CD4-positive, alpha-beta T cell treated with Interleukin-4 for 4 hours (primary cell): ENCODE results near the gene TEX11.
"Not testable (repeated sequence)": the region's sequence is repeated elsewhere in the genome, so short reads cannot be mapped to it uniquely, and the experiment has no call there.

Source experiments
- DNase-seq: peaks from one replicate; pipeline ENCODE4 v3.0.0-alpha.2; 2020

The TEX11 gene

DNA sequence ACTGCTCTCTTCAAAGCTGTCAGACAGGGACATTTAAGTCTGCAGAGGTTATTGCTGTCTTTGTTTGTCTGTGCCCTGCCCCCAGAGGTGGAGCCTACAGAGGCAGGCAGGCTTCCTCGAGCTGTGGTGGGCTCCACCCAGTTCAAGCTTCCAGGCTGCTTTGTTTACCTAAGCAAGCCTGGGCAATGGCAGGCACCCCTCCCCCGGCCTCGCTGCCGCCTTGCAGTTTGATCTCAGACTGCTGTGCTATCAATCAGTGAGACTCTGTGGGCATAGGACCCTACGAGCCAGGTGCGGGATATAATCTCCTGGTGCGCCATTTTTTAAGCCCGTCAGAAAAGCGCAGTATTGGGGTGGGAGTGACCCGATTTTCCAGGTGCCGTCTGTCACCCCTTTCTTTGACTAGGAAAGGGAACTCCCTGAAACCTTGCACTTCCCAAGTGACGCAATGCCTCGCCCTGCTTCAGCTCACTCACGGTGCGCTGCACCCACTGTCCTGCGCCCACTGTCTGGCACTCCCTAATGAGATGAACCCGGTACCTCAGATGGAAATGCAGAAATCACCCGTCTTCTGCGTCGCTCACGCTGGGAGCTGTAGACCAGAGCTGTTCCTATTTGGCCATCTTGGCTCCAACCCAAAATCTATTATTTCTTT lies 338.5 kb downstream of the TEX11 start:
- not testable (repeated sequence) for DNase-seq

DNA sequence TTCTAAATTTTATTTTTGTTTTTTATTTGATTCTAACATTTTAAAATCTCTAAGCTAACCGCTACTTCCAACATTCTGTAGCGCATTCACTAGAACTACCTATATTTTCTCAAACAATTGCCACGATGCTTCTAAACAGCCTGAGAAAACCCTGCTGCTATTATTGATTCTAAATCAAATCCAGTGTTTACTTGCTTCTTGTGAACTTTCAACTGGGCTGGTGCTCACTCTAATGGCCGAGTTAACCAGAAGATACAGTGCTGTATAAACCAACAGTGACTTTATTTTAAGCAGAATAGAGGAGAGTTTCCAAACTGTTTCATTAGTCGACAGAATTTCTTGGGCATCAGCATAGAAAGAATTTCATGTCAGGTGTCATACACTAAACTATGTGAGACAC lies 353.6 kb downstream of the TEX11 start:
- no peak for DNase-seq

DNA sequence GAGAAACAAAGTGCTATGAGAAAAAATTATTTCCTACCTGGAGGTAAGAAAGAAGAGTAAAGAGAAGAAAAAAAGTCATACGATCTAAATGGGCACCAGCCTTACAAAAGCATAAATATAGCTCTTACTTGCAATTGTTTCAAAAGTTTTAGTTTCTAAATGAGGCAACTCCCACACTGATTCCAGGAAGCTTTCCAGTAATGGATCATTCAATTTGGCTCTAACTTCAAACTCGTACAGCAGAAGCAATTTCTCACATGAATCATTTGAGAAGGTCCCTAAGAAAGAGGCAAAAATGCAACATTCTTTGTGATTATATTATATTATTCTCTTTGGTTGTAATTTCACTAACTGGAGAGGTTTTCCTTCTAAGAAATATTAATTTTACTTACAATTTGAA lies 354.0 kb downstream of the TEX11 start:
- DNase-seq: no peak

DNA sequence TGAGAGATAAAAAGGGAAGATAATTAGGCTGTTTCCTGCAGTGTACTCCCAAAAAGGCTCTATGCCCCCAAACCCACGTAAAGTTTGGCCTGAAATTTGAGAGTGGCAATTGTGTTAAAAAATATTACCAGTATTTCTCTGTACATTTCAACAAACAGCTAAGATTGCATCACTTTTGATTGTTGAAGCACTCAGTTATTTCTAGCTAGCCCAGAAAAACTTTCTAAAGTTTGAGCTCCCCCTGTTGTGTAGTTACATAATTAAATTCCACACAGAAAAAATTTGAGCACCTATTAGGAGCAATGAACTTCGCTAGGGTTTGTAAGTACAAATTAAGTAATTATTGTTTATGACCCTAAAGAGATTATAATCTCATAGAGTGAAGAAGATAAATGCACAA lies 354.4 kb downstream of the TEX11 start:
- DNase-seq: peak; percentile 2

DNA sequence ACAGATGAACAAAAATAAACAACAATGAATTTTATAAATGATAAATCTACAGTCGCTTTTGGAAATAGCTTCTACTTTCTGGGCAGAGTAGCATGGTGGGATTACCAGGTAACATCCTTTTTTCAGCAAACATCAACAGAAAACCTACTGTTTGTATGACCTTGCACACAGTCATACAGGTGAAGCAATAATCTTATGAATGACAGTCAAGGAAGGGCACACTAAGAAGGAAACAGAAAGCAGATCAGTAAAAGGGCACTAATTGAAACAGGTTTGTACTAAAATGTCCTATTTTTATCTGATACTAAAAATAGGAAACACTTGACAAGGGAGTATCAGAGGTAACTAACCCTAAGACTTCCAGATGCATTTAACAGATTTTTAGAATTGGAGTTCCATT lies 355.0 kb downstream of the TEX11 start:
- DNase-seq: no peak

DNA sequence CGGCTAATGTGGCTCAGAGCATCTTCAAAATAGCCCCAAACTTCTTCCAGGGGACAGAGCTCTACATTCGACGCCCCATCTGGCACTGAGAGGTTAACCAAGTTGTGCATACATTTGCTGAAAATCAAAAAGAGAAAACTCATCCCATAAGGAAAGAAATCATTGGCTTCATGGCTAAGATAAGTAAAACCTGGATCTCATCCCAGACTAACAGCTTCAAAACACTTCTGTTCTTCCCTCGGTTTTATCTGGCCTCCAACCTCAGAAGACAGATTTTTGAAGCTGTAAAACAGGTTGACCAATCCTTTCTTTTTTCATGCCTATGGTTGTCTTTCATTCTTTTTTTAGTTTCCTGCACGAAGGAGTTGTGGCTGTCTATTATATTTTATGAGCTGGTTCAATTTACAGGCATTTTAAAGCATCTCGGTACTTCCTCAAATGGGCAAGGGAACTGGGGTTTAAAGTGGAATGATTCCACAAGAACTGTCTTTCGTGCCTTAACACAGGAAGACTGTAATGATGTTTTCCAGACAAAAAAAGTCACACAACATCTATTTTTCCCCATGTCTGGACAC lies 356.3 kb downstream of the TEX11 start:
- DNase-seq: no peak

DNA sequence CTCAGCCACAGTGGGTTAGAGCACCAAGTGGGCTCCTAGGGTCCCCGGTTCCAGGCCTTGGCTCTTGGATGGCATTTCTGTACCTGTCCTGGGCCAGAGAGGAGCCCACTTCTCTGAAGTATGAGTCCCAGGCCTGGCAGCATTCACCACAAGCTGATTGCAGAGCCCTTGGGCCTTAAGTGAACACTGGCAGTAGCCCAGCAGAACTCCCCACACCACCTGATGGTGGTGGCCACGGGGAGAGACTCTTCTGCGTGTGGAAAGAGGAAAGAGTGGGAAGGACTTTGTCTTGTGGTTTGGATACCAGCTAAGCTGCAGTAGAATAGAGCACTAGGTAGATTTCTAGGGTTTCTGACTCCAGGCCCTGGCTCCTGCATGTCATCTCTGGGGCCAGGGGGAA lies 359.1 kb downstream of the TEX11 start:
- DNase-seq: no peak

DNA sequence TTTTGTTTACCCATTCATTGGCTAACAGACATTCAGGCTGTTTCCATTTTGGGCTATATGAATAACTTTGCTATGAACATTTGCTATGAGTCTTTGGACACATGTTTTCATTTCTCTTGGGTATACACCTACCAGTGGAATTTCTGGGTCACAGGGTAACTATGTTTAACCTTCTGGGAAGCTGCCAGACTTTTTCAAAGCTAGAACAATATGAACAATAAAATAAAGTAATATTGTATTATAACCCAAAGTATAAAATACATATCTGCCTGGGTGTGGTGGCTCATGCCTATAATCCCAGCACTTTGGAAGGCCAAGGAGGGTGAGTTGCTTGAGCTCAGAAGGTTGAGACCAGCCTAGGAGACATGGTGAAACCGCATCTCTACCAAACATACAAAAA lies 373.3 kb downstream of the TEX11 start:
- DNase-seq: no peak

DNA sequence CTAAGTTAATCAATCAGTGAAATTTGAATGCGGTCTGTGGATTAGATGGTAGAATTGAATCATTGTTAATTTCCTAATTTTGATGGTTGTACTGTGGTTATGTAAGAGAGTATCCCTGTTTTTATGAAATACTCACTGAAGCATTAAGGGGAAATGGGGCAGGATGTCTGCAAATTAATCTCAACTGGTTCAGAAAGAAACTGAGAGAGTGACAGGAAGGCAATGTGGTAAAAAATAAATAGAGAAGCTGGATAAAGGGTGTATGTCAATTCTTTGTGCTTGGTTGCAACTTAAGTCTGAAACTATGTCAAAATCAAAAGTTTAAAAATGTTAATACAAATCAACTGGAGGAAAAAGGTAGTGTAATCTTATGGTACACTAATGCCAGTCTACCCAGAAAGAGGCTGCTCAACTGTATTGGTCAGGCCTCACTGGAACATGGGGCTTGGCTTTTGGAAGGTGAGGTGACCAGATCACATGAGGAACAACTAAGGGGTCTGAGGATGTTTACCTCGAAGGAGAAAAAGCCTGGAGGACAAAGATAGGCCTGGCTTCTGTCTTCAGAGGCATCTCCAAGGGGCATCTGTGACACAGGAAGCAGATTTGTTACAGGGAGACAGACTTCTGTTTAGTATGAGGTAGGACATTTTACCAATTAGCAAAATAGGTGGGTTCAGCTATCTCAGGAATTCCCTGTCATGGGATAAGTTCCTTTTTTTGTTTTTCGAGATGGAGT lies 380.7 kb downstream of the TEX11 start:
- no peak for DNase-seq

DNA sequence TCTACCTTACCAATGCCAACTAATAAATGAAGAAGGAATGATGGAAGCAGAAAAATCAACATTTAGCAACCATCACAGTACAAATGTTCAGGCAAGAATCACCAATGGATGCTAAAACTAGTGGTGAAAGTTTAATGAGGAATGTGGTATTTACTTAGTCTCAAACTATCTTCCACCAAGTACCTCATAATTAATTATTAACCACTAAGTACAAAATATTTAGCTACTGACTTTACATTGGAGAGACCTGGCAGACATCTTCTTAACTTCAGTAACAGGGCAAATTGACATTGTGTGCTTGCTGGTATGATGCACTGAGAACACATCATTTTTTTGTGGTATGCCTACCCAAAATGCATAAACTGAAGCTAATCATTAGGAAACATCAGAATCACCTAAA lies 381.5 kb downstream of the TEX11 start:
- no peak for DNase-seq

DNA sequence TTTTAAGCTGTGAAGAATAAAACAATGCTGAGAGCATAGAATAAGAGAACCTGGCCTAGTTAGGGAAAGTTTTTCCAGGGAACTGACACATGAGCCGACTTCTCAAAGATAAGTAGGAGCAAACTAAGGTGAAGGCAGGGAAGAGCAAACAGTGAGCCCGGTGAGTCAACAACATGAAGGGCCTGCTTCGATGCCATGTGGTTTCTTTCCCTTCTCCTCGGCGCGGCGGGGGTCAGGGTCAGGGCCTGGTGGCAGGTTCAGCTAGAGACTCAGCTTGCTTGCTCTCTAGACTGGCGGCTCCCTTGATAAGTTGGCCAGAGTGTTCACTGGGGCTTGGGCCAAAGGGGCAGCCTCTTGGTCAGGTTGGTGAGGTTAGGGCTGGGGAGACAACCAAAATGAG lies 382.8 kb downstream of the TEX11 start:
- no peak for DNase-seq

DNA sequence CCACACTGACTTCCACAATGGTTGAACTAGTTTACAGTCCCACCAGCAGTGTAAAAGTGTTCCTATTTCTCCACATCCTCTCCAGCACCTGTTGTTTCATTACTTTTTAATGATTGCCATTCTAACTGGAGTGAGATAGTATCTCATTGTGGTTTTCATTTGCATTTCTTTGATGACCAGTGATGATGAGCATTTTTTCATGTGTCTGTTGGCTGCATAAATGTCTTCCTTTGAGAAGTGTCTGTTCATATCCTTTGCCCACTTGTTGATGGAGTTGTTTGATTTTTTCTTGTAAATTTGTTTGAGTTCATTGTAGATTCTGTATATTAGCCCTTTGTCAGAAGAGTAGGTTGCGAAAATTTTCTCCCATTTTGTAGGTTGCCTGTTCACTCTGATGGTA lies 392.8 kb downstream of the TEX11 start:
- DNase-seq: not testable (repeated sequence)

DNA sequence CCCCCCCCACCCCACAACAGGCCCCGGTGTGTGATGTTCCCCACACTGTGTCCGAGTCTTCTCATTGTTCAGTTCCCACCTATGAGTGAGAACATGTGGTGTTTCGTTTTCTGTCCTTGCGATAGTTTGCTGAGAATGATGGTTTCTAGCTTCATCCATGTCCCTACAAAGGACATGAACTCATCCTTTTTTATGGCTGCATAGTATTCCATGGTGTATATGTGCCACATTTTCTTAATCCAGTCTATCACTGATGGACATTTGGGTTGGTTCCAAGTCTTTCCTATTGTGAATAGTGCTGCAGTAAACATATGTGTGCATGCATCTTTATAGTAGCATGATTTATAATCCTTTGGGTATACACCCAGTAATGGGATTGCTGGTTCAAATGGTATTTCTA lies 393.2 kb downstream of the TEX11 start:
- DNase-seq: not testable (repeated sequence)

DNA sequence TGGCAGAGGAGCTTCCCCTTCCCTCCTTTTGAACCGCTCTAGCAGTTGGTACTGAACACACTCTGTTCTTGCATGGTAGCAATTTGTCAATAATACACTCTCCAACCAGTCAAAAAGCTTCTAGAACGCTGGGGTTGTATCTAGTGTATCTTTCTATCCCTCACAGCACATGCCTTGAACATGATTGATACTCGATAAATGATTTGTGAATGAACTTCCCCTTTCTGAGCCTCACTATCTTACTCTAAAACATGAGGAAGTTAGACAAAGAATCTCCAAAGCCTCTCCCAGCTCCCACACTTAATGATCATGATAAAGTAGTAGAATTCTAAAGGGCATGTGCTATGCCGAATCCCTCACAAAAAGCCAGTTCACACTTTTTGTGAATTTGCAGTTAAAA lies 399.4 kb downstream of the TEX11 start:
- DNase-seq: no peak

DNA sequence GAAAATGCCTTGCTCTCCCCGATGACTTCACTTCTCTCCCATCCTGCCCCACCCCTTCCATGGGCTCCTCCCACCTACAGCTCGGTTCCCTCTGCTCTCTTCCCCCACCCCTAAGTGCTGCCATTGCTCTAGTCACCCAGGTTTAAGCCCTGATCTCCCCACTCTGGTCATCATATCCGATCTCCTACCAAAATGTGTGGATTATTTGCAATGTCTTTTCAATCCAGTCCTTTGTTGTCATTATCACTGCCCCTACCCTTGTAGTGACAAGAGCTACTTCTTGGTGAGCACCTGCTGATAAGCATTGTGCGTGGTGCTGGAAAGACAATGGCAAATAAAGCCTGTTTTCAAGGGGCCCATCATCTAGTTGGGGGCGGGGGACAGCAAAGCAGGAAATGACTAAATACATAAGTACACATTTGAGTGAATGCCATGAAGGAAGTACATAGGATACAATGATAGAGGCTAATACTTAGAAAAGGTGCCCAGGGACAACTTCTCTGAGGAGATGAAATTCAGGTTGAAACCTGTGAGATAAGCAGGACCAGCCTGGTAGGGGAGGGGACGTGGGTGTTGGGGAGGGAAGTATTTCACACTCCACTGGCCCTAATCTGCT lies 400.1 kb downstream of the TEX11 start:
- no peak for DNase-seq

DNA sequence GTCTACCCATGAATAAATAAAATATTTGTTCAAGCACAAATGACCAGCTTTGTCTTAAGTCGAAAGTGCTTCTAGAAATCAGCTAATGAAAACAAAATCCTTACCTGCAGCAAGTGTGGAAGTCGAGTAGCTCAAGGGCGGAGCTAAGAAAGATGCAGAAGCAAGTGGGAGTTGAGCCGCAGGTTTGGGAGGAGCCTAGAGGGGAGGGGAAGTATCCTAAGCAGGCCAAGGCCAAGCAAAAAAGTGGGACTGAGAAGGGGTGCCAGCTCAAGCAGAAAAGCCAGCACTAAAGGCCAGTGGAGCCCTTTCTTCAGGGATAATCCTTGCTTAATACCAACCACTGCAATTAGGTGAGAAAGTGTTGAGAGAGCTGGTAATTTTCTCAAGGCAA lies 403.1 kb downstream of the TEX11 start:
- DNase-seq: no peak

DNA sequence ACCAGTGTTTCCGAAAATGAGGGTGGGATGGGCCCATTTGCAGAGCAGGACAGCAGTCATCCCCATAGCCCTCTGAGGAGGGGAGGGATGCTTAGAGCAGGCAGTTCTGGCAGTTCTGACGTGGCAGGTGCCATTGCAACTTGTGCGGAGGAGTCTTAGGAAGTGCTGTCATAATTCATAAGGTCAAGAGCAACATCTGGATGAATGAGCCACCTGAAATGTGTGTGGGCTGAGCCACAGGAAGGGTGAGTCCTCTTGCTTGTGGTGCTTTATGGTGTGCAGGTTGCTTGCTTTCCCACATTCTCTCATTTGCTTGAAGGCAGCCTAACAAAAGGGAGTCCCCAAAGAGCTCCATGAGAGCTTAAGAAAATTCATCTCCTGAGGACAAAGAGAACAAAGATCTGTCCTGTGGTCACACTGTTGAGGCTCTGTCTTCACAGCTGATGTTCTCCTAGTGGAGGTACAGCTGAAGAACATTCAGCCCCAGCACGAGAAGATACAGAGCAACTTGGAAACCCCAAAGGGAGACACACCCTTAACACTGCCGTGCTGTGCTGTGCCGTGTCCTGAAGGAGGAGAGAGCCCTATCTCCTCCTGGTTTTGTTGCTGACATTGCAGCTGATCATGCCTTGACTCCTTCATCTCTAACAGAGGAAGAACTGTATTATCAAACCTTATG lies 403.6 kb downstream of the TEX11 start:
- DNase-seq: no peak

DNA sequence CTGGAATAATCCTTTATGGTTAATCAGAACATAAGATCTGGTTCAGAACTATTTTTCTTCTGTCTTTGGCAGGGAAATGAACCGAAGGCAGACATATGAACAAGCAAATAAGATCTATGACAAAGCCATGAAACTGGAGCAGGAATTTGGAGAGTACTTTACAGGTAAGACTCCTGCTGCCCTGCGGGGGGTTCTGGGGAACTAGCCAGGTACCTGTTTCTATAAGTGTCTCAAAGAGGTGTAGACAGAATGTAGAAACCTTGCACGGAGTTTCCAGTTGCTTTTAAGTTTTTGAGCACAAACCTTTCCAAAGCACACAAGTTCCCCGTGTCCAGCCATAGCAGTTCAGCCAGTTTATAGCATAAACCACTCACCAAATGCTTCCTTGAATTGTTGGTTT lies 407.7 kb downstream of the TEX11 start:
- DNase-seq: no peak

DNA sequence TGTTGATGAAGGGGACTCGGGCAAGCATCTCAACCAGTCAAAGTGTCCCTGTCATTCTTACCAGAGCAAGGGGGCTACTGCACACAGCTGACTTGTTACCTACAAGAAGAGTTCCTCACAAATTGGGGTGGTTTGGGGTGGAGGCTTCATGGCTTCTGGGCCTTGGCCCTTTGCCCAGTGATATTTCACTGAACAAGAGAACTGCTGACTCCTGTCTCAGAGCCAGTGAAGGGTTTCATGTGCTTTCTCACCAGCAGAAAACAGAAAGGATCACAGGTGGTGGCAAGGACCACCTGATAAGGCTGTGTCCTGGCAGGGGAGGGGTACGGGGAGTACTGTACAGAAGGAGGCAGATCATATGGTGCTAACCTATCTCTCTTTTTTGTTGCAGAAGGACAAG lies 410.4 kb downstream of the TEX11 start:
- DNase-seq: no peak

DNA sequence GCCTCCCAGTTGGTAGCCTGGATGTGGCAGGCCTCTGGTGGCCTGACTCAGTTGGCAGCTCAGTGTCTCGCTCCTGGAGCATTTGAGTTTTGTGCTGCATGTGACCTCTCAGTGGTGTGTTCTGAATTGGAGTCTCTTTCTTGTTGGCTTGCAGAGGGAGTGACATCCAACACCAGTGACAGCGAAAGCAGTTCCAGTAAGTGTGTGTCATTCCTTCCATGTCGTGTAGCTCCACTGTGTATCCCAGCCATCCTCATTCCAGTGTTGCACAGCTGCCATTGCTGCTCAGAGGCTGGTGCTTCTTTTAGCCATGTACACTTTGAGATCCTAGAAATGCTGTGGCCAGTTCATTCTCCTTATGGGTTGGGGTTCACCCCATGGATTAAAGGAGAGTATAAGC lies 411.5 kb downstream of the TEX11 start:
- no peak for DNase-seq

DNA sequence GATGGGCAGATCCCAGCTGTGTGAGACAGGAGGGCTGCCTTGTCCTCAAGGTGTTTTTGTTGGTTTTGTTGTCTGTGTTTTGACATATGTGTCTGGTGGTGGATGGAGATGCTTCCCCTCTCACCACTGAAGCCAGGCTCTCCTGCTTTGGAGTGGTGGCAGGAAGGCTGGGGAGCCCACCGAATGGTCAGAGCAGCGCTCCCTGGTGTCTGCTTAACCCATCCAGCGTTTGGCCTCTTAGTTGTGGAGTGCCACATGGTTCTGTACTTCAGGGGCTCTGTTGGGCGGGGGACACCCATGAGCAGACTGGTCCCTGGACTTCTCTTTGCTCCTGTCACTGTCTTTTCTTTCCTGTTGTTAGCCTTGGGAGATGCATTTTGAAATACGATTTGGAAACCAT lies 412.0 kb downstream of the TEX11 start:
- DNase-seq: no peak

DNA sequence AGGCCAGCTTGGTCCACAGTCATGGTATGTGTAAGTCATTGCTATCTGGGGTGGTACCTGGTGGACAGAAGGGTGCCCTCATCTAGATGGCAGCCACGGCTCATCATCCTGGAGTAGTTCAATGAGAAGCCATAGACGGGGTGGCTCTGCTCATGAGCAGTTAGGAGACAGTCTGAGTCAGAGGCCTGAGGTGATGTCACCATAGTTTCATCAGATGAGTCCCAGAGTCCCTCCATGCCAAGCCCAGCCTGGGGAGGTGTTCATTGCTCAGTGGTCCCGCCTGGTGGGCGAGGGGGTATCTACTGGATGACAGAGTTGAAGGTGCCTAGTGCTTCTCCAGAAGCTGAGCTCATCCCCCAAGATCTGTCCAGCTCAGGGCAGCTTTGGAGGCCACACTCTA lies 414.1 kb downstream of the TEX11 start:
- DNase-seq: no peak

DNA sequence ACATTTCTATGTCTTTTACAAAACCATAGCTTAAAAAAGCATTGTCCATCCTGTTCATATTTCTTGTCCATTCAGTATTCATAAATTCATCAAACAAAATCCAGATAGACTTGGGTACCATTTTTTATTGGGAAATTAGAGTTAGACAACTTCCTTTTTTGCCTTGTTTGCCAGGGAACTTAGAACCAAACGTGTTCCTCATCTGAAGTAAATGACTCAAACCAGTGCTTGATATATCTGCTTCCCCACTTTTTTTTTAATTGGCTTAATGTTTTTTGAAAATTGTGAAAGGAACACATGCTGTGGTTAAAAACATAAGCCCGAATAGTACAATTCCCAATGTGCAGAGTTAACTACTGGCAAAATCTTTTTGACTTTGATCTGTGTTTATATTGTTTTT lies 419.7 kb downstream of the TEX11 start:
- no peak for DNase-seq

DNA sequence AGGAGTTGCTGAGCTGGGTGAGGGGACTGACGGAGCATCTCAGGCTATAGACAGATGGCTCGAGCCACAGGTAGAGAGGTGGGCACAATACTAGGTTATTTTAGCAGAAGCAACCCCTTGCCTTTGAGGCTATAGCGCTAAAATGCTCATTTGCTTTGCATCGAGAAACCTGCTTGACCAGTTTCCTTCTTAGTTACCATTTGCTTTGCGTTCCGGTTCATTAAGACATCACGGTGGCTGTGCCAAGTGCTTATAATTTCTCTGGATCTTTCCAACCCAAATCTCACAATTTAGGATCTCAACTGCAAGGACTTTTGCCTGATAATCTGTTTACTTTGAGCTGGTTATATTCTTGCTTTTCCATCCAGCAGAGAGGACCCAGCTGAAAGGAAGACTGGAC lies 423.0 kb downstream of the TEX11 start:
- no peak for DNase-seq
